Measurements from ENCODE around the gene ABLIM2.

- no peak for TF ChIP-seq CTCF (IDR thresholded peaks at IDR 0.05)
- no peak for TF ChIP-seq POLR2A (IDR thresholded peaks at IDR 0.05)
Observed at GRCh38 chr4:8086783-8087445, 71.7 kb downstream of the ABLIM2 start.
